GM18517 (cell line): ENCODE measurements around the gene DUSP6.

Experiments
- ATAC-seq: cut with Tn5 transposase; IDR thresholded peaks from one replicate; pipeline ENCODE4 v1.9.1; 2021; ENCODE audit warnings: mild to moderate bottlenecking, moderate library complexity; ENCODE audit not compliant: unreplicated experiment

Gene DUSP6

GRCh38 chr12:89334548-89335169, 17.6 kb downstream of the DUSP6 start:
- ATAC-seq = no peak

GRCh38 chr12:89333564-89334252, 18.6 kb downstream of the DUSP6 start:
- peak; percentile 81 for ATAC-seq

GRCh38 chr12:89328151-89329030, 23.9 kb downstream of the DUSP6 start:
- no peak for ATAC-seq

DNA sequence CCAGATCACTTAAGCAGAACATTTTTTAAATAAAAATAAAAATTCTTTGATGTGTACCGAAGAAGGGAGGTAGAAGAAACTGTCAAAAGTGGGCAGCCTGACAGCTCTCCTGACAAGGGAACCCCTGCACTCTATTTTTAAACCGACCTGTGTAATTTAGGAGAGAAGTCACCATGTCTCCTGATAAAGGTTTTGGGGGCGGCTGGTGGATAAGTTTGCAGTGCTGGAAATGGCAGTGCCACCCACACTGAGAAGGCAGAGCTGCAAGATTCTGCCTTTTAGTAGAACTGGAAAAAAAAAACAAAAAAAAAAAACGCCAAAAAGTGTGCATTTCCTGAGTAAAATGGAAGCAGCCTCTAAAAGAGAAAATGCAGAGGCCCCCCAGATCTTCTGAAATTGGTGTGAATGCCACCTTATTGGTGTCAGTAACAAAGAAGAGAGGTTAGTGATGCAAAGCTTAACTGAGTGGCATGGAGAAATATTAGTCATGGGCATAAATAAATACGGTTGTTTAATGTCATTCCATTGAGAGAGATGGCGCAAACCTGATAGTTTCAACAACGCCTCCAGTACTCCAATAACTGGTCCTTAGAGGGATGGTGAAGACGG, 24.7 kb downstream of the DUSP6 start:
- no peak for ATAC-seq

DNA sequence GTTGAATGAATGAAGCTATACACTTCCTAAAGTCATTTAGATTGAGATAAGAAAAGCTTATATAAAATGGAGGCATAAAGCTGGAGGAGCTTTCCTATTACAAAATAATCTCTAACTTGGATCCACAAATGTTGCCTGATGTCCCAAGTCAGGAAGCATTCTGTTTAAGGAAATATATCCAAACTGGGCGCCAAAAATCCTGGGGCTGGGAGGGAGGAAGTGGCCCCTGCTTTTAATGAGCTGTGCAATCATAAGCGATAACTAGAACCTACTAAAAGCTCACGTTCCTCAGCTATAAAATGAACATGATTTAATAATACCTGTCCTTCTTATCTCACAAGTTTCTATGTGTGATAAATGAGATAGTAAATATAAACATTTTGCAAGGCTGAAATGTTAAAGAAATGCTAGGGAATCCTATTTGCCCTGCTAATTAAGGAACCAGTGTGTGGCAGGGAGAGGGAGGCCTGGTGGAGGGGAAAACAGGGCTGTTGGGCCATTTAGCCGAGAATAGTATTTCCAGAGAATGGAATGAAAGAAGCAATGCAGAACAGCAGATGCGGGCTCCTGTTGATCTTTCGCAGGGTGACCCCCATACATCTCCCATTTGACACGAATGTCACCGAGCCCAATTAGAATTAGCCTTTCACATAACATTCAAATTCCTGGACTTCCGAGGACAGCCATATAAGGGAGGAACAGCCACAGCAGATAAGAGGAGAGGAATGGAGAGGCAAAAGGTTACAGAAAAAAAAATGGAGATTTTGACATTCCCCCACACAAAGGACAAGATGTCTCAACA, 25.9 kb downstream of the DUSP6 start:
- ATAC-seq = no peak

- ATAC-seq = no peak
Observed at GRCh38 chr12:89325495-89325894, 26.8 kb downstream of the DUSP6 start.

- no peak for ATAC-seq
Observed at GRCh38 chr12:89324437-89324836, 27.9 kb downstream of the DUSP6 start.

DNA sequence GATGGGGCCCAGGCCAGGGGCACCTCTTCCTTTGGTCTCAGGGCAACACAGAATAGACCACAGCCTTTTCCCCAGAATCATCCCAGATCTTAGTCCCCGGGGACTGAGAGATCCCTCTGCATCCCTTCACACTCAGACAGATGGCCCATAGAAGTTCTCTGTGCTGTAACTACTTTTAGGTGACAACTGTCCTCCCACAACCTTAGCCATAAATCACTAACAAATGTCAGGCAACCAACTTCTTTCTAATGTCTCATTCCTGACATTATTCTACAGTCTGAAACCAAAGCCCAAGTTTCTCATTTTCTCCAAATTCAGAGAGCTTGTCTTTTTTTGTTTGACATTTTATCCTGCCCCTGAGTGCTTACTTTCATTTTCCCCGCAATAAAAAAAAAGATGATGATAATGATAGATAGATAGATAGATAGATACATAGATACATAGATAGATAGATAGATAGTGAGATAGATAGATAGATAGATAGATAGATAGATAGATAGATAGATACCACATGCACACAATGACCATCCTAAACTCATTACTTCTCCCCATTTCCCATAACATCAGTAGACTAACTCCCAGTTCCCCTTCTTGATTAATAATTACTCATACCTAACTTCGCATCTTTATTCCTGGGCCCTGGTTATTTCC, 28.6 kb downstream of the DUSP6 start:
- no peak for ATAC-seq

DNA sequence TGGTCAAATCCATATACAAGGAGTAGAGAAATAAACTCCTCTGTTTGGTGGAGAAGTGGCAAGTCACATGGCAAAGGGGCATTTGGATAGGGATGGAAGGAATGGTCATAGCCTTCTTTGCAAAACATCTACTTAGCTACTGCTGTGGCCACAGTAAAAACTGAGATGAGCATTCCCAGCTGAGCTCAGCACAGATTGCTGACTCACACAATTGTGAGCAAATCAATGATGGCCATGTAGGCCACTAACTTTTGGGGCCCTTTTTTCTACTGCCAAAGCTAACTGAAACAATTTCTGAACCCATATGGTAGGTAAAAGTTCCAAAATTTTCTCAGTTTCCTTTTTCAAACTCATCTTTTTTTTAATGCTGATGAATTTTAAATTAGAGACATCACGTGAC, 31.6 kb downstream of the DUSP6 start:
- no peak for ATAC-seq

- ATAC-seq = no peak
Observed at GRCh38 chr12:89319606-89320005, 32.7 kb downstream of the DUSP6 start.

GRCh38 chr12:89319122-89319521, 33.2 kb downstream of the DUSP6 start:
- ATAC-seq = no peak

GRCh38 chr12:89316705-89317139, 35.6 kb downstream of the DUSP6 start:
- ATAC-seq = no peak

- ATAC-seq = no peak
Observed at GRCh38 chr12:89314060-89314761, 38.1 kb downstream of the DUSP6 start.

DNA sequence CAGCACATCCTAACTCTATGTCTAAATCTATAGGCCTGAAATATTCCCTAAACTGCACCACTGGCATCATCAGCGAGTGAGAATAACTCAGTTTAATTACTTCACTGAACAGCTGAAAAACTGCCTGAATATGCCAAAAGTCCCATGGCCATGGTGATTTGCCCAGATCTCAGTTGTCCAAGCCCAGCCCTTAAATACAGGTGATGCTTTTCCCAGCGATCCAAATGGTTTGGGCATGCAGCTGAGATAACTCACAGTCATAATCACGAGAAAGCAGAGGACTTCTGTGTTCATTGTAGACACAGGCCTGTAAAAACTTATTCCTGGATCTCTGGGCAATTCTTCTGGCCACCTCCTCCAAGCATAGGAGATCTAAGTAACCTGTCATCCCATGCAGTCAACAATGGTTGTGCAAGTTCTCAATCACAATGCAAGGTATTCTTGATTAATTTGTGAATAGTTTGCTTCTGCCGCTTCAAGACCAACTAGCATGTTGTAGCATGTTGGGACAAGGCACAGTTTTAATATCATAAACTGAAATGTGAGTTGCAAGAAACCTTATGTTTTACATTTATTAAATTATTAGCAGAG, 40.5 kb downstream of the DUSP6 start:
- no peak for ATAC-seq

- ATAC-seq = no peak
Observed at GRCh38 chr12:89309815-89310214, 42.5 kb downstream of the DUSP6 start.

DNA sequence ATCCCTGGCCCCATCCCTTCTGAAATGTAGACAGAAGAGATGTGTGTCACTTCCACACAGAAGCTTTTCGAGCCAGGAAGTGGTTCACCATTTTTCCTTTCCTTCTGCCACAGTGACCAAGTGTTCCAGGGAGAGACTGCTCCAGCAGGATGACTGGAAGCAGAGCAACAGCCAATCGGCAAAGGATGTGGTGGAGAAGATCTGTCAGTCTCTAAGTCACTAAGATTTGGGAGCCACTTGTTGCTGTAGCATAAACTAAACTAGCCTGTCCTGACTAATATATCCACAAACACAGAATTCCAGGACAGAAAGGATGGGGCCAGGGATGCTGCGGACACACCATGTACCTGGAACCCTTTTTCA, 42.9 kb downstream of the DUSP6 start:
- no peak for ATAC-seq

- no peak for ATAC-seq
Observed at GRCh38 chr12:89307474-89308253, 44.6 kb downstream of the DUSP6 start.

- ATAC-seq = no peak
Observed at GRCh38 chr12:89306827-89307473, 45.4 kb downstream of the DUSP6 start.
